ACHN (cell line): ENCODE results near the gene PSENEN.

Source experiments
- DNase-seq: peaks from one replicate; pipeline ENCODE4 v3.0.0-alpha.2; 2015
- in situ Hi-C: cut with HindIII; loops from 2 replicates; pipeline ENCODE4 v1.10.0; 2017; ENCODE audit warnings: low sequenced_read_pairs, low pct_ligation_motif_present, low pct_unique_long_range_greater_than_20kb

The PSENEN gene

GRCh38 chr19:35731779-35732405 is 13.6 kb upstream of the PSENEN start:
- DNase-seq, result no peak
- in situ Hi-C loops, result no loop called here

GRCh38 chr19:35732540-35733179 is 12.8 kb upstream of the PSENEN start:
- in situ Hi-C loops, result no loop called here
- no peak for DNase-seq

- in situ Hi-C loops, result no loop called here
- DNase-seq, result no peak
These were observed 12.0 kb upstream of the PSENEN start for GRCh38 chr19:35733180-35734125.

- in situ Hi-C loops, result no loop called here
These were observed 11.2 kb upstream of the PSENEN start for GRCh38 chr19:35734273-35734672.

GRCh38 chr19:35734889-35735288 is 10.6 kb upstream of the PSENEN start:
- no peak for DNase-seq
- in situ Hi-C loops, result no loop called here

More at GRCh38 chr19:35734273-35734672, 11.2 kb upstream of the PSENEN start:
- DNase-seq, result no peak

- peak; percentile 15 for DNase-seq
- in situ Hi-C loops, result no loop called here
These were observed 8.3 kb upstream of the PSENEN start for GRCh38 chr19:35736913-35737886.

- in situ Hi-C loops, result no loop called here
- DNase-seq, result no peak
These were observed 7.2 kb upstream of the PSENEN start for GRCh38 chr19:35738021-35738886.

- DNase-seq, result no peak
- in situ Hi-C loops, result no loop called here
These were observed 6.6 kb upstream of the PSENEN start for GRCh38 chr19:35738887-35739229.

- DNase-seq, result no peak
- in situ Hi-C loops, result no loop called here
These were observed 6.0 kb upstream of the PSENEN start for GRCh38 chr19:35739275-35740107.

- no peak for DNase-seq
- in situ Hi-C loops, result no loop called here
These were observed 5.4 kb upstream of the PSENEN start for GRCh38 chr19:35740108-35740422.

GRCh38 chr19:35740423-35741202 is 4.8 kb upstream of the PSENEN start:
- in situ Hi-C loops, result no loop called here

GRCh38 chr19:35741203-35741515 is 4.3 kb upstream of the PSENEN start:
- no peak for DNase-seq

More at GRCh38 chr19:35740423-35741202, 4.8 kb upstream of the PSENEN start:
- peak; percentile 96 for DNase-seq

GRCh38 chr19:35742121-35742724 is 3.2 kb upstream of the PSENEN start, which contains the start of gene IGFLR1:
IGFLR1 (minus strand) TSS chr19:35742452; CDS start chr19:35741180, 1,272 bp downstream.
- no peak for DNase-seq
- in situ Hi-C loops, result no loop called here

More at GRCh38 chr19:35741203-35741515, 4.3 kb upstream of the PSENEN start:
- in situ Hi-C loops, result no loop called here

- no peak for DNase-seq
- in situ Hi-C loops, result no loop called here
These were observed 1.6 kb upstream of the PSENEN start for GRCh38 chr19:35743640-35744429.
